K562 (cell line): Measurements from ENCODE around the gene PRKAR1A.
"Not testable (repeated sequence)": the region's sequence is repeated elsewhere in the genome, so short reads cannot be mapped to it uniquely, and the experiment has no call there.

ENCODE experiments used
- BRCA1 ChIP-seq, 2 experiments: fragments of 450-650 bp in 1 of 2; sonication (generic) in 1 of 2; formaldehyde crosslinking in 1 of 2; IDR thresholded peaks; 2 replicates each; pipeline versions ENCODE4 v1.5.0 to v1.6.1; 2017 to 2020; ENCODE audit warnings: mild to moderate bottlenecking in 1 of 2, missing genetic modification reagents in 1 of 2
- FOXK1 ChIP-seq: sonication (generic); formaldehyde crosslinking; IDR thresholded peaks from 2 replicates; pipeline ENCODE4 v1.8.0; 2022; ENCODE audit warnings: missing genetic modification reagents, mild to moderate bottlenecking, borderline replicate concordance
- RAD21 ChIP-seq, 2 experiments: fragments of 250-450 bp in 1 of 2; fragments of 450-650 bp in 1 of 2; sonication (Bioruptor Pico) in 1 of 2; formaldehyde crosslinking in 1 of 2; IDR thresholded peaks in 1 of 2; conservative IDR thresholded peaks in 1 of 2; 2 replicates each; pipeline versions ENCODE4 v1.4.0 to v1.8.0; 2020 to 2022; ENCODE audit warnings: mild to moderate bottlenecking in 2 of 2, moderate library complexity in 1 of 2
- SOX6 ChIP-seq: fragments of 450-650 bp; IDR thresholded peaks from 2 replicates; pipeline ENCODE4 v1.6.1; 2014; ENCODE audit warnings: mild to moderate bottlenecking
- TAF1 ChIP-seq: IDR thresholded peaks from 2 replicates; pipeline ENCODE4 v1.6.1; 2011; ENCODE audit warnings: mild to moderate bottlenecking, low read length, moderate library complexity; ENCODE audit not compliant: insufficient read depth, control insufficient read depth, severe bottlenecking; ENCODE audit errors: extremely low read depth
- ZFP36 ChIP-seq: fragments of 150-350 bp; IDR thresholded peaks from 2 replicates; pipeline ENCODE4 v1.6.1; 2018; ENCODE audit warnings: low read length, low read depth; ENCODE audit not compliant: partially characterized antibody
- ZNF121 ChIP-seq: sonication (generic); formaldehyde crosslinking; conservative IDR thresholded peaks from 2 replicates; pipeline ENCODE4 v1.8.0; 2022; ENCODE audit warnings: missing genetic modification reagents
- ZNF707 ChIP-seq: fragments of 250-450 bp; sonication (Bioruptor Pico); conservative IDR thresholded peaks from 2 replicates; pipeline ENCODE4 v1.8.0; 2022; ENCODE audit warnings: inconsistent platforms, mild to moderate bottlenecking, moderate library complexity
- ZNF830 ChIP-seq: fragments of 250-450 bp; sonication (Bioruptor Pico); IDR thresholded peaks from 2 replicates; pipeline ENCODE4 v1.5.0; 2021; ENCODE audit warnings: mild to moderate bottlenecking
- TF ChIP-seq, protein P1 (sequence below), 3 experiments: IDR thresholded peaks in 2 of 3; conservative IDR thresholded peaks in 1 of 3; 2 replicates each; pipeline ENCODE4 v1.5.1; 2011 to 2012; ENCODE audit warnings: low read length in 3 of 3, mild to moderate bottlenecking in 3 of 3, control low read depth in 2 of 3, improper control_type of control experiment in 1 of 3, inconsistent platforms in 1 of 3, low read depth in 1 of 3, mixed read lengths in 1 of 3, moderate library complexity in 1 of 3; ENCODE audit not compliant: insufficient read depth in 2 of 3
- TF ChIP-seq, protein P2 (sequence below), 2 experiments: fragments of 450-650 bp; IDR thresholded peaks; 2 replicates each; pipeline ENCODE4 v1.6.1; 2018; ENCODE audit warnings: mild to moderate bottlenecking in 2 of 2, low read depth in 1 of 2; ENCODE audit not compliant: partially characterized antibody in 2 of 2

DNA sequence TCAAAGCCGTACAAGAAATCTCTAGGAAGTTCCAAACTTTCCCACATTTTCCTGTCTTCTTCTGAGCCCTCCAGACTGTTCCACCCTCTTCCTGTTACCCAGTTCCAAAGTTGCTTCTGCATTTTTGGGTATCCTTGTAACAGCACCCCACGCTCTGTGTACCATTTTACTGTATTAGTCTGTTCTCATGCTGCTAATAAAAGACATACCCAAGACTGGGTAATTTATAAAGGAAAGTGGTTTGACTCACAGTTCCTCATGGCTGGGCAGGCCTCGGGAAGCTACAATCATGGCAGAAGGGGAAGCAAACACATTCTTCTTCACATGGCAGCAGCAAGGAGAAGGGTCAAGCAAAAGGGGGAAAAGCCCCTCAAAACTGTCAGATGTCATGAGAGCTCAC is 6.8 kb downstream of the PRKAR1A start:
- TF ChIP-seq ZNF830; SOX6; ZFP36; FOXK1 (CRISPR knock-in tag); ZNF121 (CRISPR knock-in tag); BRCA1 (IDR thresholded peaks at IDR 0.05); BRCA1 (CRISPR knock-in tag; IDR thresholded peaks at IDR 0.05); RAD21 (CRISPR knock-in tag; conservative IDR thresholded peaks at IDR 0.05 in 1 of 2, IDR thresholded peaks at IDR 0.05 in 1 of 2); TAF1; ZNF707 (CRISPR knock-in tag): not testable (repeated sequence)
- TF ChIP-seq, protein P1, sequence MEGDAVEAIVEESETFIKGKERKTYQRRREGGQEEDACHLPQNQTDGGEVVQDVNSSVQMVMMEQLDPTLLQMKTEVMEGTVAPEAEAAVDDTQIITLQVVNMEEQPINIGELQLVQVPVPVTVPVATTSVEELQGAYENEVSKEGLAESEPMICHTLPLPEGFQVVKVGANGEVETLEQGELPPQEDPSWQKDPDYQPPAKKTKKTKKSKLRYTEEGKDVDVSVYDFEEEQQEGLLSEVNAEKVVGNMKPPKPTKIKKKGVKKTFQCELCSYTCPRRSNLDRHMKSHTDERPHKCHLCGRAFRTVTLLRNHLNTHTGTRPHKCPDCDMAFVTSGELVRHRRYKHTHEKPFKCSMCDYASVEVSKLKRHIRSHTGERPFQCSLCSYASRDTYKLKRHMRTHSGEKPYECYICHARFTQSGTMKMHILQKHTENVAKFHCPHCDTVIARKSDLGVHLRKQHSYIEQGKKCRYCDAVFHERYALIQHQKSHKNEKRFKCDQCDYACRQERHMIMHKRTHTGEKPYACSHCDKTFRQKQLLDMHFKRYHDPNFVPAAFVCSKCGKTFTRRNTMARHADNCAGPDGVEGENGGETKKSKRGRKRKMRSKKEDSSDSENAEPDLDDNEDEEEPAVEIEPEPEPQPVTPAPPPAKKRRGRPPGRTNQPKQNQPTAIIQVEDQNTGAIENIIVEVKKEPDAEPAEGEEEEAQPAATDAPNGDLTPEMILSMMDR (IDR thresholded peaks at IDR 0.05 in 2 of 3, conservative IDR thresholded peaks at IDR 0.05 in 1 of 3; ENCODE audit: insufficient read depth in 2 of 3, low read depth in 1 of 3, low read length in 3 of 3), result not testable (repeated sequence)
- TF ChIP-seq, protein P2, sequence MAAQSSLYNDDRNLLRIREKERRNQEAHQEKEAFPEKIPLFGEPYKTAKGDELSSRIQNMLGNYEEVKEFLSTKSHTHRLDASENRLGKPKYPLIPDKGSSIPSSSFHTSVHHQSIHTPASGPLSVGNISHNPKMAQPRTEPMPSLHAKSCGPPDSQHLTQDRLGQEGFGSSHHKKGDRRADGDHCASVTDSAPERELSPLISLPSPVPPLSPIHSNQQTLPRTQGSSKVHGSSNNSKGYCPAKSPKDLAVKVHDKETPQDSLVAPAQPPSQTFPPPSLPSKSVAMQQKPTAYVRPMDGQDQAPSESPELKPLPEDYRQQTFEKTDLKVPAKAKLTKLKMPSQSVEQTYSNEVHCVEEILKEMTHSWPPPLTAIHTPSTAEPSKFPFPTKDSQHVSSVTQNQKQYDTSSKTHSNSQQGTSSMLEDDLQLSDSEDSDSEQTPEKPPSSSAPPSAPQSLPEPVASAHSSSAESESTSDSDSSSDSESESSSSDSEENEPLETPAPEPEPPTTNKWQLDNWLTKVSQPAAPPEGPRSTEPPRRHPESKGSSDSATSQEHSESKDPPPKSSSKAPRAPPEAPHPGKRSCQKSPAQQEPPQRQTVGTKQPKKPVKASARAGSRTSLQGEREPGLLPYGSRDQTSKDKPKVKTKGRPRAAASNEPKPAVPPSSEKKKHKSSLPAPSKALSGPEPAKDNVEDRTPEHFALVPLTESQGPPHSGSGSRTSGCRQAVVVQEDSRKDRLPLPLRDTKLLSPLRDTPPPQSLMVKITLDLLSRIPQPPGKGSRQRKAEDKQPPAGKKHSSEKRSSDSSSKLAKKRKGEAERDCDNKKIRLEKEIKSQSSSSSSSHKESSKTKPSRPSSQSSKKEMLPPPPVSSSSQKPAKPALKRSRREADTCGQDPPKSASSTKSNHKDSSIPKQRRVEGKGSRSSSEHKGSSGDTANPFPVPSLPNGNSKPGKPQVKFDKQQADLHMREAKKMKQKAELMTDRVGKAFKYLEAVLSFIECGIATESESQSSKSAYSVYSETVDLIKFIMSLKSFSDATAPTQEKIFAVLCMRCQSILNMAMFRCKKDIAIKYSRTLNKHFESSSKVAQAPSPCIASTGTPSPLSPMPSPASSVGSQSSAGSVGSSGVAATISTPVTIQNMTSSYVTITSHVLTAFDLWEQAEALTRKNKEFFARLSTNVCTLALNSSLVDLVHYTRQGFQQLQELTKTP (IDR thresholded peaks at IDR 0.05; ENCODE audit: low read depth in 1 of 2, partially characterized antibody in 2 of 2), result not testable (repeated sequence)
